ENCODE results near the gene POLR3A. TPM values are rescaled to one million over a fixed set of nuclear protein-coding genes. Genes with fewer than 3 reads are reported as not detected.

Gene POLR3A
- total and polyA plus RNA-seq, 2 of the 13 experiments (the other 11 are each of a cell fraction or from before 2014, with no cell fraction given): 13.6 to 19.2 TPM

DNA sequence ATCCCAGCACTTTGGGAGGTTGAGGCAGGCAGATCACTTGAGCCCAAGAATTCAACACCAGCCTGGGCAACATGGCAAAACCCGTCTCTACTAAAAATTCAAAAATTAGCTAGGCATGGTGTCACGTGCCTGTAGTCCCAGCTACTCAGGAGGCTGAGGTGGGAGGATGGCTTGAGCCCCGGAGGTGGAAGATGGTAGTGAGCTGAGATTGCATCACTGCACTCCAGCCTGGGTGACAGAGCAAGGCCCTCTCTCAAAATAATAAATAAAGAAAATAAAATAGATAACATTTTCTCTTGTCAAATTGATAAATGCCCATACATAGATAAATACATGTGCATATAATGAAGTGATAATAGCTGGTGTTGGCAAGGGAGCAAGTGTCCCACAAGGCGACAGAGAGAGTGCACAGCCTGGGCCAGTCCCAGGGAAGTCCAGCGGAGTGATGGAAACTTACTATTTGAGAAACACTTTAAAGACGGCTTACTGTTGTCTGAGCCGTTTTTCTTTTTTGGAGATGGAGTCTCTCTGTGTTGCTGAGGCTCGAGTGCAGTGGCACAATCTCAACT lies 69.3 kb downstream of the POLR3A start:
- TF ChIP-seq ZNF292 (CRISPR knock-in tag; IDR thresholded peaks at IDR 0.05; ENCODE audit: borderline replicate concordance, low read depth) (no peak), TBP (CRISPR knock-in tag; IDR thresholded peaks at IDR 0.05) (no peak), POLR2AphosphoS2 (IDR thresholded peaks at IDR 0.05; ENCODE audit: low read depth, low read length) (no peak), AGO1 (IDR thresholded peaks at IDR 0.05; ENCODE audit: low read depth, low read length, poor library complexity, severe bottlenecking) (no peak), TP53 (CRISPR knock-in tag; conservative IDR thresholded peaks at IDR 0.05) (no peak), HES4 (CRISPR knock-in tag; IDR thresholded peaks at IDR 0.05; ENCODE audit: borderline replicate concordance) (no peak), YEATS2 (CRISPR knock-in tag; IDR thresholded peaks at IDR 0.05; ENCODE audit: borderline replicate concordance) (no peak)
- TF ChIP-seq, protein P1, sequence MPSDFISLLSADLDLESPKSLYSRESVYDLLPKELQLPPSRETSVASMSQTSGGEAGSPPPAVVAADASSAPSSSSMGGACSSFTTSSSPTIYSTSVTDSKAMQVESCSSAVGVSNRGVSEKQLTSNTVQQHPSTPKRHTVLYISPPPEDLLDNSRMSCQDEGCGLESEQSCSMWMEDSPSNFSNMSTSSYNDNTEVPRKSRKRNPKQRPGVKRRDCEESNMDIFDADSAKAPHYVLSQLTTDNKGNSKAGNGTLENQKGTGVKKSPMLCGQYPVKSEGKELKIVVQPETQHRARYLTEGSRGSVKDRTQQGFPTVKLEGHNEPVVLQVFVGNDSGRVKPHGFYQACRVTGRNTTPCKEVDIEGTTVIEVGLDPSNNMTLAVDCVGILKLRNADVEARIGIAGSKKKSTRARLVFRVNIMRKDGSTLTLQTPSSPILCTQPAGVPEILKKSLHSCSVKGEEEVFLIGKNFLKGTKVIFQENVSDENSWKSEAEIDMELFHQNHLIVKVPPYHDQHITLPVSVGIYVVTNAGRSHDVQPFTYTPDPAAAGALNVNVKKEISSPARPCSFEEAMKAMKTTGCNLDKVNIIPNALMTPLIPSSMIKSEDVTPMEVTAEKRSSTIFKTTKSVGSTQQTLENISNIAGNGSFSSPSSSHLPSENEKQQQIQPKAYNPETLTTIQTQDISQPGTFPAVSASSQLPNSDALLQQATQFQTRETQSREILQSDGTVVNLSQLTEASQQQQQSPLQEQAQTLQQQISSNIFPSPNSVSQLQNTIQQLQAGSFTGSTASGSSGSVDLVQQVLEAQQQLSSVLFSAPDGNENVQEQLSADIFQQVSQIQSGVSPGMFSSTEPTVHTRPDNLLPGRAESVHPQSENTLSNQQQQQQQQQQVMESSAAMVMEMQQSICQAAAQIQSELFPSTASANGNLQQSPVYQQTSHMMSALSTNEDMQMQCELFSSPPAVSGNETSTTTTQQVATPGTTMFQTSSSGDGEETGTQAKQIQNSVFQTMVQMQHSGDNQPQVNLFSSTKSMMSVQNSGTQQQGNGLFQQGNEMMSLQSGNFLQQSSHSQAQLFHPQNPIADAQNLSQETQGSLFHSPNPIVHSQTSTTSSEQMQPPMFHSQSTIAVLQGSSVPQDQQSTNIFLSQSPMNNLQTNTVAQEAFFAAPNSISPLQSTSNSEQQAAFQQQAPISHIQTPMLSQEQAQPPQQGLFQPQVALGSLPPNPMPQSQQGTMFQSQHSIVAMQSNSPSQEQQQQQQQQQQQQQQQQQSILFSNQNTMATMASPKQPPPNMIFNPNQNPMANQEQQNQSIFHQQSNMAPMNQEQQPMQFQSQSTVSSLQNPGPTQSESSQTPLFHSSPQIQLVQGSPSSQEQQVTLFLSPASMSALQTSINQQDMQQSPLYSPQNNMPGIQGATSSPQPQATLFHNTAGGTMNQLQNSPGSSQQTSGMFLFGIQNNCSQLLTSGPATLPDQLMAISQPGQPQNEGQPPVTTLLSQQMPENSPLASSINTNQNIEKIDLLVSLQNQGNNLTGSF (CRISPR knock-in tag; IDR thresholded peaks at IDR 0.05): no peak
- TF ChIP-seq, protein P2, sequence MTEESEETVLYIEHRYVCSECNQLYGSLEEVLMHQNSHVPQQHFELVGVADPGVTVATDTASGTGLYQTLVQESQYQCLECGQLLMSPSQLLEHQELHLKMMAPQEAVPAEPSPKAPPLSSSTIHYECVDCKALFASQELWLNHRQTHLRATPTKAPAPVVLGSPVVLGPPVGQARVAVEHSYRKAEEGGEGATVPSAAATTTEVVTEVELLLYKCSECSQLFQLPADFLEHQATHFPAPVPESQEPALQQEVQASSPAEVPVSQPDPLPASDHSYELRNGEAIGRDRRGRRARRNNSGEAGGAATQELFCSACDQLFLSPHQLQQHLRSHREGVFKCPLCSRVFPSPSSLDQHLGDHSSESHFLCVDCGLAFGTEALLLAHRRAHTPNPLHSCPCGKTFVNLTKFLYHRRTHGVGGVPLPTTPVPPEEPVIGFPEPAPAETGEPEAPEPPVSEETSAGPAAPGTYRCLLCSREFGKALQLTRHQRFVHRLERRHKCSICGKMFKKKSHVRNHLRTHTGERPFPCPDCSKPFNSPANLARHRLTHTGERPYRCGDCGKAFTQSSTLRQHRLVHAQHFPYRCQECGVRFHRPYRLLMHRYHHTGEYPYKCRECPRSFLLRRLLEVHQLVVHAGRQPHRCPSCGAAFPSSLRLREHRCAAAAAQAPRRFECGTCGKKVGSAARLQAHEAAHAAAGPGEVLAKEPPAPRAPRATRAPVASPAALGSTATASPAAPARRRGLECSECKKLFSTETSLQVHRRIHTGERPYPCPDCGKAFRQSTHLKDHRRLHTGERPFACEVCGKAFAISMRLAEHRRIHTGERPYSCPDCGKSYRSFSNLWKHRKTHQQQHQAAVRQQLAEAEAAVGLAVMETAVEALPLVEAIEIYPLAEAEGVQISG (CRISPR knock-in tag; IDR thresholded peaks at IDR 0.05): no peak
- Histone ChIP-seq H4K20me1 (ENCODE audit: insufficient read depth, low read length) (no peaks in the 10 kb centered on the region), H3K4me2 (ENCODE audit: low read depth, low read length) (no peak overlapping the region), H3K27me3 (ENCODE audit: control insufficient read depth in 1 of 2, insufficient read depth in 2 of 2, low read length in 2 of 2) (no peaks in the 10 kb centered on the region), H3K36me3 (replicated peaks in 1 of 2; ENCODE audit: control insufficient read depth in 1 of 2, insufficient read depth in 2 of 2, low read length in 2 of 2) (no peaks in the 10 kb centered on the region), H3K27ac (ENCODE audit: extremely low read length, insufficient read depth, low read length) (no peak overlapping the region), H2AFZ (ENCODE audit: low read length) (no peak overlapping the region), H3K9me3 (ENCODE audit: low read length) (peaks cover 7% of the 10 kb centered on the region; the same call in 1 of the 2 replicates), H3K4me1 (ENCODE audit: insufficient read depth, low read length) (peaks cover 15% of the 10 kb centered on the region; the same call in 1 of the 2 replicates), H3K4me3 (replicated peaks in 1 of 3; ENCODE audit: insufficient read depth in 1 of 3, low read depth in 2 of 3, low read length in 3 of 3) (no peak overlapping the region), H3K79me2 (ENCODE audit: insufficient read depth, low read length) (no peaks in the 10 kb centered on the region), H3K9ac (ENCODE audit: insufficient read depth, low read depth, low read length) (no peak overlapping the region)
- in situ Hi-C loops (cut with HindIII; ENCODE audit: extremely low pct_ligation_motif_present, low pct_unique_long_range_greater_than_20kb): no loop called here
- no TSS peak for BruUV-seq (replicated peaks)
- POLR2A ChIA-PET: no interaction called here
- CTCF ChIA-PET (ENCODE audit: low intra/inter-chr PET ratio, low total read pairs): no interaction called here
- DNase-seq (ENCODE audit: low spot score) (no peak), ATAC-seq (no peak), FAIRE-seq (no peak)
- 43% methylated on average over 8 of the region's 8 CpGs for WGBS (ENCODE audit: low lambda C conversion rate)
- intact Hi-C loops (cut with micrococcal nuclease; ENCODE audit: unreplicated experiment): no loop called here
